Endodermal cell (in vitro differentiated cells): Measurements from ENCODE around the gene CRIP1. TPM values are rescaled to one million over a fixed set of nuclear protein-coding genes. Genes with fewer than 3 reads are reported as not detected.
A peak's percentile ranks its signal among the peaks of the same experiment; 100 is the strongest.

ENCODE experiments used
- DNase-seq: peaks from one replicate; pipeline ENCODE4 v3.0.0-alpha.2; 2017
- H3K27ac ChIP-seq: 2 replicates; pipeline ENCODE4 v1.5.1; 2013; ENCODE audit warnings: mild to moderate bottlenecking, low read depth, low read length, moderate library complexity
- H3K27me3 ChIP-seq: 2 replicates; pipeline ENCODE4 v1.6.1; 2013; ENCODE audit warnings: mild to moderate bottlenecking, low read length, moderate library complexity; ENCODE audit not compliant: insufficient read depth, control insufficient read depth, poor library complexity, severe bottlenecking
- H3K36me3 ChIP-seq: 2 replicates; pipeline ENCODE4 v1.7.0; 2013; ENCODE audit warnings: mild to moderate bottlenecking, low read length, moderate library complexity; ENCODE audit not compliant: control insufficient read depth, insufficient read depth
- H3K4me1 ChIP-seq: one replicate; pipeline ENCODE4 v1.7.0; 2013; ENCODE audit warnings: low read length; ENCODE audit not compliant: control insufficient read depth, insufficient read depth
- H3K4me3 ChIP-seq: 2 replicates; pipeline ENCODE4 v1.5.1; 2013; ENCODE audit warnings: mild to moderate bottlenecking, low read length, moderate library complexity
- H3K9ac ChIP-seq: 2 replicates; pipeline ENCODE4 v1.6.1; 2013; ENCODE audit warnings: mild to moderate bottlenecking, low read length, moderate library complexity; ENCODE audit not compliant: poor library complexity, severe bottlenecking; ENCODE audit errors: extremely low read depth
- H3K9me3 ChIP-seq: 2 replicates; pipeline ENCODE4 v1.6.1; 2013; ENCODE audit warnings: mild to moderate bottlenecking, low read length, moderate library complexity; ENCODE audit not compliant: control insufficient read depth
- H3K27ac Mint-ChIP-seq: 2 replicates; pipeline ENCODE4 v1.8.0; 2020; ENCODE audit warnings: mixed read lengths
- H3K27me3 Mint-ChIP-seq: 2 replicates; pipeline ENCODE4 v1.8.0; 2021; ENCODE audit warnings: mild to moderate bottlenecking, mixed read lengths; ENCODE audit not compliant: insufficient read depth
- H3K36me3 Mint-ChIP-seq: 2 replicates; pipeline ENCODE4 v1.8.0; 2020; ENCODE audit warnings: low read depth, mixed read lengths
- H3K4me1 Mint-ChIP-seq: 2 replicates; pipeline ENCODE4 v1.8.0; 2020; ENCODE audit warnings: mixed read lengths
- H3K4me3 Mint-ChIP-seq: 2 replicates; pipeline ENCODE4 v1.8.0; 2020; ENCODE audit warnings: mild to moderate bottlenecking, moderate library complexity, mixed read lengths
- H3K9me3 Mint-ChIP-seq: 2 replicates; pipeline ENCODE4 v1.8.0; 2020; ENCODE audit warnings: mild to moderate bottlenecking, mixed read lengths
- CTCF ChIP-seq: fragments of 200-600 bp; sonication (generic); conservative IDR thresholded peaks from 2 replicates; pipeline ENCODE4 v1.5.0; 2021; ENCODE audit warnings: antibody characterized with exemption, mild to moderate bottlenecking
- WGBS, 2 experiments: methylation state at CpG; one replicate each; pipeline versions ENCODE4 v1.1.5 to v1.1.7; 2013; ENCODE audit warnings: missing lambda C conversion rate in 2 of 2, mixed read lengths in 1 of 2; ENCODE audit not compliant: insufficient coverage in 1 of 2, insufficient read length in 1 of 2; 5-methylcytosine and 5-hydroxymethylcytosine counted together
- total RNA-seq, 2 donors: library from RNA; stranded (reverse); fragmentation: NEBNext Ultra II Directional in 1 of 2; extraction: Animal tissue kit (Norgen Biotek cat#: 25700) in 1 of 2; gene quantifications; 2 replicates in 1 of 2; 3 replicates in 1 of 2; pipeline ENCODE4 v1.2.1, GENCODE V29; 2021

CRIP1 gene
- total RNA-seq, 2 donors from 2014 or later, result 7.0 to 47.1 TPM

- H3K27ac Mint-ChIP-seq, result peak overlapping the region; percentile 48
- H3K4me3 ChIP-seq, result no peak overlapping the region
- H3K36me3 Mint-ChIP-seq, result peaks cover 46% of the 10 kb centered on the region
- H3K9ac ChIP-seq, result no peak overlapping the region
- H3K27me3 Mint-ChIP-seq, result no peaks in the 10 kb centered on the region
- no peak overlapping the region for H3K4me3 Mint-ChIP-seq
- H3K4me1 Mint-ChIP-seq, result no peaks in the 10 kb centered on the region
- no peak overlapping the region for H3K27ac ChIP-seq
- no peak for DNase-seq
- H3K9me3 ChIP-seq, result no peaks in the 10 kb centered on the region
- WGBS, 2 experiments, result 95 to 96% methylated on average over 18 to 22 of the region's 22 CpGs
- H3K9me3 Mint-ChIP-seq, result no peaks in the 10 kb centered on the region
- TF ChIP-seq CTCF, result no peak
- H3K36me3 ChIP-seq, result peaks cover 45% of the 10 kb centered on the region
- H3K27me3 ChIP-seq, result no peaks in the 10 kb centered on the region
- no peaks in the 10 kb centered on the region for H3K4me1 ChIP-seq
Observed at GRCh38 chr14:105455086-105455640, 31.5 kb upstream of the CRIP1 start.

GRCh38 chr14:105455766-105456660, 30.7 kb upstream of the CRIP1 start:
- Mint-ChIP-seq H3K4me1 (no peaks in the 10 kb centered on the region), H3K27me3 (no peaks in the 10 kb centered on the region), H3K9me3 (no peaks in the 10 kb centered on the region), H3K36me3 (peaks cover 44% of the 10 kb centered on the region), H3K27ac (peak overlapping the region; percentile 48), H3K4me3 (no peak overlapping the region)
- no peak for DNase-seq
- Histone ChIP-seq H3K4me1 (no peaks in the 10 kb centered on the region), H3K36me3 (peaks cover 39% of the 10 kb centered on the region), H3K27ac (no peak overlapping the region), H3K9ac (no peak overlapping the region), H3K9me3 (no peaks in the 10 kb centered on the region), H3K27me3 (no peaks in the 10 kb centered on the region), H3K4me3 (no peak overlapping the region)
- WGBS, 2 experiments, result 89% methylated on average over 18 to 22 of the region's 22 CpGs
- TF ChIP-seq CTCF, result no peak

GRCh38 chr14:105456736-105457617, 29.7 kb upstream of the CRIP1 start:
- H3K4me3 ChIP-seq, result no peak overlapping the region
- Mint-ChIP-seq H3K27ac (no peak overlapping the region), H3K4me1 (no peaks in the 10 kb centered on the region), H3K27me3 (no peaks in the 10 kb centered on the region), H3K4me3 (no peak overlapping the region), H3K36me3 (peaks cover 46% of the 10 kb centered on the region), H3K9me3 (no peaks in the 10 kb centered on the region)
- no peak for TF ChIP-seq CTCF
- H3K27me3 ChIP-seq, result no peaks in the 10 kb centered on the region
- H3K9me3 ChIP-seq, result no peaks in the 10 kb centered on the region
- H3K4me1 ChIP-seq, result no peaks in the 10 kb centered on the region
- peaks cover 40% of the 10 kb centered on the region for H3K36me3 ChIP-seq
- 95 to 96% methylated on average over 21 to 22 of the region's 22 CpGs for WGBS, 2 experiments
- no peak for DNase-seq
- H3K27ac ChIP-seq, result no peak overlapping the region
- no peak overlapping the region for H3K9ac ChIP-seq
